KOPT-K1 (cell line): ENCODE data around the gene KCNH1.

Experiments used
- H3K27ac ChIP-seq: fragments of 200-600 bp; sonication (generic); 2 replicates; pipeline ENCODE4 v1.5.1; 2016; ENCODE audit warnings: antibody characterized with exemption, mild to moderate bottlenecking, low read depth, low read length; ENCODE audit not compliant: poor library complexity, severe bottlenecking
- H3K36me3 ChIP-seq: fragments of 200-600 bp; sonication (generic); 2 replicates; pipeline ENCODE4 v1.5.1; 2017; ENCODE audit warnings: antibody characterized with exemption, mild to moderate bottlenecking, low read length, moderate library complexity; ENCODE audit not compliant: insufficient read depth
- H3K9me3 ChIP-seq: fragments of 200-600 bp; sonication (generic); 2 replicates; pipeline ENCODE4 v1.5.1; 2017; ENCODE audit warnings: antibody characterized with exemption, low read length, mild to moderate bottlenecking; ENCODE audit not compliant: insufficient read depth, poor library complexity, severe bottlenecking

The KCNH1 gene

DNA sequence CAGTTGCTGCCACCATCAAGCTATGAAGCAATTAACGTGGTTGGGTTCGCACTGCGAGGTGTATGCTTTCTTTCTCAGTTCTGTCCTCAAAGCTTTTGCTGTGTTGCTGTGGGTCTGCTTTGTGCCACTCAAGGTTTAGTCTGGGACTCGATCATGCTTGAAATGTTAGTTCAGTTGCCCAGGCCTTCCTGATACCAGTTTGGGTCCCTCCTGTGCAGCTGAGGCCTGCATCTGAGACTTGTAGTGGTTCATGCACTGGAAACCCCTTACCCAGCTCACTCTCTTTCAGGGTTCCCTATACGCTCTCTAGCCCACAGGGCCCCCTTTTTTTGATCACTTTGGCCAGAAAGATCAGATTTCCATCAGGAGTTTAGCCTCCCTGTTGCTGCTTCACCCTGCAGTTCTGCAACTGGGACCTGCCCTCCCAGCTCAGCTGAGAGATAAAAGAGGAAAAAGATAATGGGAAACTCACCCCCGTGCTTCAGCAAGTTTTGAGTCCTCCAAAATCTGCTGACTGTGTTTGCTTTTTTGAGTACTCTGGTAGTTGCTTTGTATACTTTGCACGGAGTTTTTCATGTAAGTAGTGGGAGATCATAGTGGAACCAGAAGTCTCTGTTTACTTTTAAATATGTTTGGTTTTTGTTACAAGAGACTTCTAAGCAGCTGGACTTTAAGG lies 488.2 kb downstream of the KCNH1 start:
- Histone ChIP-seq H3K27ac (no peak overlapping the region), H3K36me3 (no peaks in the 10 kb centered on the region), H3K9me3 (no peaks in the 10 kb centered on the region)

DNA sequence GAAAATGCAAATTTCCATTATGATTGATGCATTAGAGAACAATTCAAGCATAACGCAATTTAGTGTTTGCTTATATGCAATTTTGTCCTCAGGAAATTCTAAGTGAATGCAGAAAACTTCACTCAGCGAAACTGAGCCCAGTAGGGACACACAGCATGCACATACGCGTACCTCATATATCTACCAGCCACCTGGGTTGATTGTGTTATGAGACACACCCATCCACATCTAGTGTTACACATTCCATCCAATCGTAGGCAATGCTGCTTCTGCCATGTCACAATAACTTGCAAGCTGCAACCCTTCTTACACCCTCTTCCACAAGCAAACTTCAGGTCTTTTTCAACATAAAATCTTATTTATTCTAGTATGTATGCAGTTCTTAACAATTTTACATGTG lies 492.4 kb downstream of the KCNH1 start:
- Histone ChIP-seq H3K27ac (no peak overlapping the region), H3K36me3 (no peaks in the 10 kb centered on the region), H3K9me3 (no peaks in the 10 kb centered on the region)

DNA sequence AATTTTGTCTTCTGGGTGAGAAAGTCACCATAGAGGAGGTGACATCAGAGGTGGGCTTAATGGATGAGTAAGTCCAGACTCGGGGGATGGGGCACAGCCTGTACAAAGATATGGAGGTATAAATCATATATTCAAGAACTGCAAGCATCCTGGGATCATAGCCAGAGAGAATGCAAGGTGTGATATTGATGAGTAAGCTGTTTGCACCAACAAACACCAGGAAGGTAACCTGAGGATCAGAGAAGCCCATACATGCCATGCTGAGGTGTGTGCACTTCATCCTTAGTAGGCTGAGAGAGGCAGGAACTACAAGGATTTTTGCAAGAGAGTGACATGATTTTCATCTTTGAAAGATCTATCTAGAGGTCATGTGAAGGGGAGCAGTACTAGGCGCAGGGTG lies 498.8 kb downstream of the KCNH1 start:
- no peak overlapping the region for H3K27ac ChIP-seq
- H3K9me3 ChIP-seq = no peaks in the 10 kb centered on the region
- no peaks in the 10 kb centered on the region for H3K36me3 ChIP-seq

DNA sequence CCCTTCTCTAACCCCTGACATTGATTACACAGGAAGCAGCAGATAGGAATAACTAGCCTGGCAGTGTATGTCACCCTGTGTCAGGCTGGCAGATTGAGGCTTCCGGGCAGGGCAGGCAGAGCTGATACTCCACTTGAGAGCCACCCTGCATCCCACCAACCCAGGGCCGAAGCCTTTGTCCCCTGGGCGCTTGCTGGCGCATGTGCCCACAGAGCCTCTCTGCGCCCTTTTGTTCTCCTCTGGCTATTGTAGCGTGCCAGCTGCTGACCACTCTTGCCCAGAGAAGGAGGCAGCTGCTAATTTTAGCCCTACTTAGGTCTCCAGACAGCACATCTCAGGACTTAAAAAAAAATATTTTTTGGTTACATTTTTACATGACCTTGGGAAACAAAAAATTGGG lies 500.3 kb downstream of the KCNH1 start:
- Histone ChIP-seq H3K36me3 (no peaks in the 10 kb centered on the region), H3K9me3 (no peaks in the 10 kb centered on the region), H3K27ac (no peak overlapping the region)

DNA sequence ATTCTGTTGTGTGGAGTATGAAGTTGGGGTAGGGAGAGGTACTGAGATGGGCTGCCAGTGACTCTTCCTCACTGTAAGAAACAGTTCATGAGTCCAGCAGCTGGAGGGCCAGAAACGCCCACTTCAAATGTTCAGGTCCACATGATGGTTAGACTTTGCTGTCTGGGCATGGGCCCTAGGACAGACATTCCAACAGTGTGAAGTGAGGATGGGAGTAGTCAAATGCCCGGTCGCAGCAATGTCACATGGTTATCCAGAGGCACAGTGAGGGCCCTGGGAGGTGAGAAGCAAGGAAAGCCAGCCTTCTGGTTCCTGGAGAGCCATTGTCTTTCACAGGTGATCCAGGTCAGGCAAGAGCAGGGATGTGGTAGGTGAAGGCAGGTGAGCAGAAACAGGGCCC lies 500.8 kb downstream of the KCNH1 start:
- H3K27ac ChIP-seq = no peak overlapping the region
- H3K9me3 ChIP-seq = no peaks in the 10 kb centered on the region
- no peaks in the 10 kb centered on the region for H3K36me3 ChIP-seq

DNA sequence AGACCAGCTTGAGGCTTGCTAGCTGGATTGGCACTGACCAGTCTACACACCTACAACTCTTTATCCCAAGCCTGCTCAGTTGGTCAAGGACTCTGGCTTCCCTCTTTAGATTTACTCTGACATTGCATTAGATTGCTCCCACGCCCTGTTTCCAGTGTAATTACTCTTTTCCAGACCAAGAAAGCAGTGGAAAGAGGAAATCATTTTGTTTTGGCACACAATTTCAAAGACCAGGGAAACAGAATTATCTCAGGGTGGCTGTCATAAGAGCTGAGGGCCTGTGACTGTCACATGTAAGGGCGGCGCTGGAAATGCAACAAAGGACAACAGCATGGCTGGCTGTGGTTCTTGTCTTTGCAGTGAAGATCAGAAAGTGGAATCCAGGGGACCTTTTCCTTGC lies 502.5 kb downstream of the KCNH1 start:
- Histone ChIP-seq H3K27ac (no peak overlapping the region), H3K36me3 (no peaks in the 10 kb centered on the region), H3K9me3 (no peaks in the 10 kb centered on the region)

DNA sequence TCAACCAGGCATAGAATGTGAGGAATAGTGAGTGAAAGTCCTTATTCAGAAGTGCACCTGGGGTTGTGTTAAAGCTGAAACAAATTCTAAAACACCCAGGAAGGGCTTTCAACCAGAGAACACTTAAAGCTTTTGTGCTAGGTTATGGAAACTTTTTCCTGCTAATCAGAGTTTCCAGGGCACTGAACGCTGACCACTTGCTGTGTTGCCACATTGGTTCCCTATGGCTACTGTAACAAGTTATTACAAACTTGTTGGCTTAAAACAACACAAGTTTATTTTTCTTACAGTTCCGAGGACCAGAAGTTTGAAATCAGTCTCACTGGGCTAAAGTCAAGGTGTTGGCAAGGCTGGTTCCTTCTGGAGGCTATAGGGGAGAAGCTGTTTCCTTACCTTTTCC lies 504.7 kb downstream of the KCNH1 start:
- Histone ChIP-seq H3K36me3 (no peaks in the 10 kb centered on the region), H3K9me3 (no peaks in the 10 kb centered on the region), H3K27ac (no peak overlapping the region)

DNA sequence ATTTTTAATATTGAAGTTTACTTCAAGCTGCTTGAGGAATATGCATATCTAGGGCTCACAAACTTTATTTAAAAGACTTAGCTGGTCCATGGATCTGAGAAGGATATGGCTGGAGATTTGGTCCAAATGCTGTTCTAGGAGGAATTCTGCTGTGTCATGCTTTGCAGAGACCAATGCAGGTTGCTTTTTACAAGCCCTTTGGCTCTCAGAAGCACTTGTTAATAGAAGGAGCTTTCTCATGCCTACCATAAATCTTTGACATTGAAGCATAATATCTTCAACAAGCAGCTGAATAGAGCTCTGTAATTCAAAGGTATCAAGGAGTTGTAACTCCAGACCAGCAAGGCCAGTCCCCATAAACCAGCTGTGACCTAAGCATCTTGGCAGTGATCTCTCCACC lies 506.2 kb downstream of the KCNH1 start:
- Histone ChIP-seq H3K27ac (no peak overlapping the region), H3K9me3 (no peaks in the 10 kb centered on the region)

More for the DNA sequence above, 506.2 kb downstream of the KCNH1 start:
- no peaks in the 10 kb centered on the region for H3K36me3 ChIP-seq
